Hematopoietic multipotent progenitor cell treated with erythropoietin and hydrocortisone succinate and interleukin-3 and kit ligand, for 6 days (in vitro differentiated cells): ENCODE measurements around the gene UBE2Z.
"Not testable (repeated sequence)": the region's sequence is repeated elsewhere in the genome, so short reads cannot be mapped to it uniquely, and the experiment has no call there.

Experiments used
- DNase-seq: peaks from one replicate; pipeline ENCODE4 v3.0.0-alpha.2; 2015

Gene UBE2Z

DNA sequence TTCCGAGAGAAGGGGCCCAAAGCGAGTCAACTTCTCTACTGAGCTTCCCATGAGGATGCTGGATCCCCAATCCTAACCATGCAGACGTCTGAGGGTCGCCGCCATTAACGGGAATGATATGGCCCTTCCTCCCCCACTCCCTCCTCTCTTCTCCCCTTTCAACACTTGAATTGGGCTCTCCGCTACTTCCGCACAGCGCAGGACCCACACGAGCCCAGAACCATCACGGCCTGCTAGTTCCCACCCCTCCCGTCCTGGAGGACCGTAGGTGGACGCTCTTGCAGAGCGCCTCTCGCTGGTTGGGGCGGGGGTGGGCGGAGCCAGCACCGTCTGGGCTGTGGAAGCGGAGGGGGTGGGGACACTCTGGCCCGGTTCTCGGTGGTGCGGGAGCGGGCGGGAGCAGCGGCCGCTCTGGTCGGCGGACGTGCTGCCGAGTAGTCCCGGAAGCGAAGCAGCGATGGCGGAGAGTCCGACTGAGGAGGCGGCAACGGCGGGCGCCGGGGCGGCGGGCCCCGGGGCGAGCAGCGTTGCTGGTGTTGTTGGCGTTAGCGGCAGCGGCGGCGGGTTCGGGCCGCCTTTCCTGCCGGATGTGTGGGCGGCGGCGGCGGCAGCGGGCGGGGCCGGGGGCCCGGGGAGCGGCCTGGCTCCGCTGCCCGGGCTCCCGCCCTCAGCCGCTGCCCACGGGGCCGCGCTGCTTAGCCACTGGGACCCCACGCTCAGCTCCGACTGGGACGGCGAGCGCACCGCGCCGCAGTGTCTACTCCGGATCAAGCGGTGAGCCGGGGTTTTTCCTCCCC is at the start of gene UBE2Z:
Gene UBE2Z, plus strand, starts transcription at position 361 of the 797 bp plus-strand sequence. Its CDS starts 97 bp downstream, at position 458.
- peak; percentile 96 for DNase-seq

DNA sequence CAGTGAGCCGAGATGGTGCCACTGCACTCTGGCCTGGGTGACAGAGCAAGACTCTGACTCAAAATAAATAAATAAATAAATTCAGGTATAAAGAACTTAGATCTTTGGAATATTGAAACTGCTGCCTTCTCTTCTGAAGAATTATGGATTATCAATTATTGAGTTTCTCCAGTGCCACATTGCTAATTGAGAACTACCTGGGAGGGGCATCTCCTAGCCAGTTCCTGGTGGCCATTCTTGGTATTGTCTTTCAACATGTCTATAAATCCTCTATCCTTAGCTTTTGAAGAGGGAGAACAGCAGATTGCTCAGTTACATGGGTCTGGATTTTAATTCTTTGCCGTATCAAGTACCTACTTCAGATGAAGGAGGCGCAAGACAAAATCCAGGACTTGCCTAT is 48.2 kb upstream of the UBE2Z start:
- DNase-seq = peak; percentile 37

DNA sequence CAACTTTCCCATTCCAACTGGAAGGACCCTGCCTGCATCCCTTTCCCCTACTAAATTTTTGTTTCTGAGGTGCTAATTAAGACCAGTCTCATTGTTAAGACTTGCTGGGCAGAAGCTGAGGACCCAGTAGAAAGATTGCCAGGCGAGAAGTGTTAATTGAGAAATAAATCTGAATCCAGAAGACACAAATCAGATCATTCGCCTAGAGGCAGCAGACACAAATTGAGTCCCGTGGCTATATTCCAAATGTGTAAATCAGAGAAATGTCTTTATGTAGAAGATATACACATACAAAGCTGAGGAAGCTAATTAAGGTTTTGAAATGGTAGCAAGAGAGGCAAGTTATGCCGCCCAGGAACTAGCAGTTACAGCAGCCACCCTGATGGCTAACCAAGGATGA is 47.8 kb upstream of the UBE2Z start:
- no peak for DNase-seq

DNA sequence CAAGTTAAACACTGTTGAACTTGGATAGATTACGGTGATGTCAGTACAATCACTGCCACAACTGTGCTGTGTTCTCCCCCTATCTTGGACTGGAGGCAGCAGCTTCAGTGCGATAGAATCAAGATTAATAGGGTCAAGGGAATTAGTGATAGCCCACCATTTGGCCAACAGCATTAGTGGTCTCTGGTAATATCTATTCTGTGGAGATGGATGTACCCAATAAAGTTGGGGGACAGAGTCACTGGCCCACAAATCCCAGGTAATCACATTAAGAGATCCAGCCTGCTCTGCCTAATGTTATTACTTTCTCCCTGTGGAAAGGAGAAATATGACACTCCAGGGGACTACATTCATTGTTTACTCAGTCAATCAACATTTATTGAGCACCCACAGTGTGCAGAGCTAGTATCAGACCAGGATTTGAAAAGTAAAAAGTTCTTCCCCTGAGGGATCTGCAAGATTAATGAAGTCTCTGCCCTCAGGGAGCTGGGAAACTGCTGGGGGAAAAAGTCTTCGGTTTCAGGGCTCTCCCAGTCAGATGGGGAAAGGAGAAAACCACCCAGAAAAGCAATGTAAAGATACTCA is 39.2 kb upstream of the UBE2Z start:
- no peak for DNase-seq

DNA sequence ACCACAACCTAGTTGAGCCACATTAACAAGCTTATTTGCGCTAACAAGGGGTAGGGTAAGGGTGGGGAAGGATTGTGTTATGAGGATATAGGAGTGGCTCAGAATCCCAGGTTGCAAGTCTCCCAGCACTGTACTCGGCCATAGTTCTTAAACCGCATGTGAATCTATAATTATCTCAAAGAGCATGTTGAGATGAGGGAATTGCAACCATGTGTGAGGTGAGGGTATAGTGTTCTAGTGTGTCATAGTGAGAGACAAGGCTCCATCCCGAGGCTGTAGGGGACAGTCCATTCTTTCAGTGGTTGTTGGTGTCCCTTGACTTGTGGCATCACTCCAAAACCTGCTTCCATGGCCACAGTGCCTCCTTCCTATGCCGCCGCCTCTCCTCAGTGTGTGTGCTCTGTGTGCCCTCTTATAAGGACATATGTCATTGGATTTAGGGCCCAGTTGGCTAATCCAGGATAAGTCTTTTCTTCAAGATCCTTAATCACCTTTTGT is 38.3 kb upstream of the UBE2Z start:
- DNase-seq = no peak

DNA sequence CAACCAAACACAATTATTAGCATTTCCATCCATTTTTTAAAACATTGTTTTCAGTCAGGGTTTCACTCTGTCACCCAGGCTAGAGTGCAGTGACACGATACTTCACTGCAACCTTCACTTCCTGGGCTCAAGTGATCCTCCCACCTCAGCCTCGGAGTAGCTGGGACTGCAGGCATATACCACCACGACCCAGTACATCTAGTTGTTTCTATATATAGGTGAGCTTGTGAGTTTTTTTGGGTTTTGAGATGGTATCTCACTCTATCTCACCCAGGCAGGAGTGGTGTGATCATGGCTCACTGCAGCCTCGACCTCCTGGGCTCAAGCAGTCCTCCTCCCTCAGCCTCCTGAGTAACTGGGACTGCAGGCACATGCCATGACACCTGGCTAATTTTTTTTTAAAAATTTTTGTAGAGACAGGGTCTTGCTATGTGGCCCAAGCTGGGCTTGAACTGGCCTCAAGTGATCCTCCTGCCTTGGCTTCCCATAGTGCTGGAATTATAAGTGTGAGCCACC is 37.1 kb upstream of the UBE2Z start:
- no peak for DNase-seq

DNA sequence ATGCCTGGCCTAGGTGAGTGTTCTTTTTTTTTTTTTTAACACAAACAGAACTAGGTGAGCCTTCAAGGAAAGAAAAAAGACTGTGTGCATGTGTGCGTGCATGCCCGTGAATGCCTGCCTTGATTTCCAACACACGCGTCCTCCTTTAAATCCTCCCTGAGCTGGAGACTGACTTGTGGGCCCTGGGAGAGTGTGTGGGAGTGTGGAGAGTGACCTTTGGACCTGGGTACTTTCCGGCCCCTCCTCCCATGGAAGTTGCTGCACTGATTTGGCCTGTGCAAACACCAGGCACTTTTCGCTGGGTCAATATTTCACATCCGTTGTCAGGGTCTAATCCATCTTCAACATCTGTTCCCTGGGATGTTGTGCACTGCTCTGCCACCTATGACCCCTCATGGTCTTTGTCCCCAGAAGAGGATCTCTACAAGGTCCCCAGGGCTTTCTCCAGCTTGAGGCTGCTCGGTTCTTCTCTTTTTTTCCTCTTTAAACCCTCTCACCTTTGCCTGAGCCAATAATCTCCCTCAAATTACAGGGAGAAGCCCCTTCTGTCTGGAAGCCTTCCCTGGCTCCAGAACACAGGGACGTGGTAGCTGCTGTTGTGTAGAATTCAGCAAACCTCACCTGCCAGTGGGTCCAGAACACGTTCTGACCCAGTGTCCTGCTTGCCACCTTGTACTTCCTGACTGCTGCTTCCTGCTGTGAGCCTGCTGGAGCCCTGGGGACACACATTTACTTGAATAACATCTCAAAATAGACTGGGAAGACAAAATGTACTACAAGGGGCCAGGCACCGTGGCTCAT is 36.5 kb upstream of the UBE2Z start:
- no peak for DNase-seq

DNA sequence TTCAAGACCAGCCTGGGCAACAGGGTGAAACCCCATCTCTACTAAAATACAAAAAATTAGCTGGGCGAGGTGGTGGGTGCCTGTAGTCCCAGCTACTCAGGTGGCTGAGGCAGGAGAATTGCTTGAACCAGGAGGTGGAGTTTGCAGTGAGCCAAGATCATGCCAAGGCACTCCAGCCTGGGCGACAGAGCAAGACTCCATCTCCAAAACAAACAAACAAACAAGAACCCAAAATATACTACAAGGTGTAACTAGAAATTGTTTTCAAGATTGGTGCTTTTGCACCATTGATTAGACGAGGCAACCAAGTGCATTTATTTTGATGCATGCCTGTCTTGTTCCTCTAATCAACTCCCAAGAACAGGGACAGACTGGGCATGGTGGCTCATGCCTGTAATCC is 35.8 kb upstream of the UBE2Z start:
- DNase-seq = not testable (repeated sequence)

DNA sequence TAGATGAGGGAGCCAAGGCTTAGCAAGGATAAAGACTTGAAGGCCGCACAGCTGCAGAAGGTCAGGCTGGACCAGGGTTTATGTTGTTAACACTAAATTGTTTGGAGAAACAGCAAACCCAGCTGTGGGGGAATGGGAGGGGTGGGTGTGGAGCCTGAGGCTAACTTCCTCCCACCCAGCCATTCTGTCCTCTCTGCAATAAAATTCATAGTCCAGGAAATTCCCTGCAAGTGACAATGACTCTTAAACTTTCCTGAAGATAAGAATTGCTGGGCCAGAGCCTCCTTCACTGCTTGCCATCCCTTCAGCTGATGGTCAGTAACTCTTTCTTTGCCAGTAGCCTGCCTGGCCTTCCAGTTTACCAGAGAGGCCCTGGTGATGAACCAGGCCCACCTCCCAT is 35.0 kb upstream of the UBE2Z start:
- no peak for DNase-seq

DNA sequence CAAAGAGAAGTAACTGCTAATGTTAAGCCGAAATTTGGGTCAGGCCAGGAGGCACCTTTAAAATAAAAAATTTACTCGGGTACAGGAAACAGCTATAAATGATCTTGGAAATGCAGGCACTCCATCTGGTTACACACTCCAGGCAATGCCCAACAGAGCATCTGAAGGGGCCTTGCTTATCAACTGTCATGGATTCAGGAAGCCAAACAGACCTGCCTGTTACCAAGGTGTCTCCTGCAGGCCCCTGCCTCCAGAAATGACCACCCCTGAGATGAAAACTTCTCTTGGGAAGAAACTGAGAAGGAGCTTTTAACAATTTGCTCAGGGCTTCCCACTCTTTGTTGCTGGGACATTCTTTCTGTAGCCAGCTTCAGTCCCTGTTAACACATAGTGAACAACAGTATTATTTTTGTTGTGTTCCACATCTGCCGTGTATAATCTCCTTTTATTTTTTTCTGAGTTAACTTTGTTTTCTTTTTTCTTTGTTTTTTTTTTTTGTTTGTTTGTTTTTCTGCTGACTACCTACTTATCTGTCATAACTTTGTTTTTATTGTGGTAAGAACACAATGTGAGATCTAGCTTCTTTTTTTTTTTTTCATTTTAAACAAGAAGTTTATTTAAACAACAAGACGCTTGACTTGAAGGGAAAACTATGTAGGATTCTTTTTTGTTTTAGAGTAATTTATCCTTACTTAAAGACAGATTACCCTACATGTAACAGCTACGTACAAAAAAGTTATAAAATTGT is 34.3 kb upstream of the UBE2Z start:
- no peak for DNase-seq

DNA sequence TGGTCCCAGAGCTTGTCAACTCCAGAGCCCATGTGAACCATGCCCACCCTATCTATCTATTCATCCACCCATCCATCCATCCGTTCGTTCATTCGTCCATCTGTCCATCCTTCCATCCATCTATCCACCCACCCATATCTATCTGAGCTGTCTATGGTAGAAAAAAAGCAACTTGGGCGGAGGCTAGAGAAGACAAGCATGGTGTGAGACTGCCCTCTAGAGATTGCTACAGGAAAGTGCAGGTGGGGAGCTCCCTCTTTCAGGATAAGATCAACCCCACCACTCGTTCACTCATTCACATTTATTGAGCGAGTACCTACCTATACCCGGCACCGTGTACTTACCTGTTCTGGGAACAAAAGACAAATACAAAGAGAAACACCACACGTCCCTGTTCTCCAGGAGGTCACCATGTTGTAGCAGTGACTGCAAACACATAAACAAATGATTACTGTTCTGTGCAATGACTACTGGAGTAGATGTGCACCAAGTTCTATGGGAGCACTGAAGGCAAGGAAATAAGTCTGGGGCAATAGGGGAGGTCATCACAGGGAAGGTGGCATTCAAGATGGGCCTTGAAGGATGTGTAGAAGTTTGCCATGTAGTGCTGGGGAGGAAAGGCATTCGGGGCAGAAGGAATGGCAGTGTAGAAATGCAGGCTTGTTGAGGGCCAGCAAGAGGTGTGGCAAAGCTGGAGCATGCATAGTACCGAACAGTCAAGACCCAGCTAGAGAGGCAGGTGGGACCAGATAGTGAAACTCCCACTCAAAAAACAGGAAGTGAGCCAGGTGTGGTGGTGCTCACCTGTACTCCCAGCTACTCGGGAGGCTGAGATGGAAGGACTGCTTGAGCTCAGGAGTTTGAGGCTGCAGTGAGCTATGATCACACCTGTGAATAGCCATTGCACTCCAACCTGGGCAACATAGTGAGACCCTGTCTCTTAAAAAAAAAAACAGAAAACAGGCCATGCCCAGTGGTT is 29.0 kb upstream of the UBE2Z start:
- DNase-seq = peak; percentile 91

DNA sequence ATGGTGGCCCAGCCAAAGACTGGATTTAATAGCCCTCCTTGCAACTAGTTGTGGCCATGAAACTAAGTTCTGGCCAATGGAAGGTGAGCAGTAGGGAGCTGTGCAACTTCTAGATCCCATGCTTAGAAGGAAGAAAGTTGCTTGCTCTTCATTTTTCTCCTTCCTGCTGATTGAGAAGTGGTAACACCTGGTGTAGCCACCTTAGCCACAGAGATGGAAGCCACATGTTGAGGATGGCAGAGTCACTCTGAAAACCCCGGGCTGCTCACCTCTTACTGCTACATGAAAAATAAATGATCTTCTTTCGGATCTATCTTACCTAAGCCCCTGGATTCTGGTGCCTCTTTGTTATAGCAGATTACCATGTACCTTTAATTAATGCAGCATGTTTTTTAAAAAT is 25.9 kb upstream of the UBE2Z start:
- DNase-seq = no peak

DNA sequence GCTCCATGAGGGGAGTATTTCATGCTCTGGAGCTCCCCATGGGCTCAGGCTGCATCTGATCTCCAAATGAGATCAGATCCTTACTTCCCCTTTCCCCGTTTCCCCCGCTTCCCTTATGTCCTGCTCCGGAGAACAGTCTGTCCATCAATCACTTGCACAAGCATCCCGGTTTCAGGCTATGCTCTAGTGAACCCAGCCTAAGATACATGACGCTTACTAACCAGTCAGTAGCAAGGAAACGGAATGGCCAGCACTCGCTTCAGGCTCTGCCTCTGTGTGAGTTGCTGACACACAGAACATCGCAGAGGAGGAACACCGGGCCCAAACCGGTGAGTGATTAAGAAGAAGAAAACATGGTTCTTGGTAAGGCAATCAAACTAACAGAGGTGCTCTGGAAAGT is 25.0 kb upstream of the UBE2Z start:
- no peak for DNase-seq

DNA sequence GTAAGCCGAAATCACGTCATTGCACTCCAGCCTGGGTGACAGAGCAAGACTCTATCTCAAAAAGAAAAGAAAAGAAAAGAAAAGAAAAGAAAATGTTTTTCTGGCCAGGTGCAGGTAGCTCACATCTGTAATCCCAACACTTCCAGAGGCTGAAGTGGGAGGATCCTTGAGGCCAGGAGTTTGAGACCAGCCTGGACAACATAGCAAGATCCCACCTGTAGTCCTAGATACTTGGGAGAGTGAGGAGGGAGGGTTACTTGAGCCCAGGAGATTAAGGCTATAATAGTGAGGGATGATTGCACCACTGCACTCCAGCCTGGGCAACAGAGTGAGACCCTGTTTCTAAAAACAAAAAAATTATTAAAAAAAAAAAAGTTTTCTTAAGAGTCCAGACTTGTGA is 18.1 kb upstream of the UBE2Z start:
- DNase-seq = no peak

DNA sequence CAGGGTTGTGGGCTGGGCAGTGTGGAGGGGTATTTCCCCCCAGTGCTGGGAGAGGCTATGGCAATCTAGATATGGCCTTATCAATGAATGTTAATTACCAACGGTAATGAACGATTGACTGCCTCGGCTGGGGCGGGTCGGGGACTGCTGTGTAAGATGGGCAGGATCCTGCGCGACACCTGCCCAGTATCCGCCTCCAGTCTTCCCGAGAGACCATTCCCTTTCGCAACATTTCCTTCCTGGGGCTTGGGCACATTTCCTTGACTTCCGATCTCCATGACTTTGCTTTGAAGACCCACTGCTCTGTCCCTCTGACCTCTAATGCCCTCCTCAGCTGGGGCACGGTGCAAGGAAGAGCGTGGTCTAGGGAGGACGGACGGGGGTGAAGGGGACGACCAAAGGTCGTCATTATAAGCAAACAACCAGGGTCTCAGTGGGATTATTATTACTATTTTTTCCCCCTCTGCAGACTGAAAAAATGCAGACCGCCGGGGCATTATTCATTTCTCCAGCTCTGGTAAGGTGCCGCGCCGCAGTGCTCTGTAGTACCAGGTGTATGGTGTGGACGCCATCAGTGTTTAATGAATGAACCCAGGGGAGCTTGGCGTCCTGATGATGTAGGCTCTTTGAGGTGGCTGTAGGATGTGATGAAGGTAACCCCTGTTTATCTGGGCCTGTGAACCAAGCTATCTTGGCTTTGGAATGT is 15.1 kb upstream of the UBE2Z start:
- peak; percentile 29 for DNase-seq

DNA sequence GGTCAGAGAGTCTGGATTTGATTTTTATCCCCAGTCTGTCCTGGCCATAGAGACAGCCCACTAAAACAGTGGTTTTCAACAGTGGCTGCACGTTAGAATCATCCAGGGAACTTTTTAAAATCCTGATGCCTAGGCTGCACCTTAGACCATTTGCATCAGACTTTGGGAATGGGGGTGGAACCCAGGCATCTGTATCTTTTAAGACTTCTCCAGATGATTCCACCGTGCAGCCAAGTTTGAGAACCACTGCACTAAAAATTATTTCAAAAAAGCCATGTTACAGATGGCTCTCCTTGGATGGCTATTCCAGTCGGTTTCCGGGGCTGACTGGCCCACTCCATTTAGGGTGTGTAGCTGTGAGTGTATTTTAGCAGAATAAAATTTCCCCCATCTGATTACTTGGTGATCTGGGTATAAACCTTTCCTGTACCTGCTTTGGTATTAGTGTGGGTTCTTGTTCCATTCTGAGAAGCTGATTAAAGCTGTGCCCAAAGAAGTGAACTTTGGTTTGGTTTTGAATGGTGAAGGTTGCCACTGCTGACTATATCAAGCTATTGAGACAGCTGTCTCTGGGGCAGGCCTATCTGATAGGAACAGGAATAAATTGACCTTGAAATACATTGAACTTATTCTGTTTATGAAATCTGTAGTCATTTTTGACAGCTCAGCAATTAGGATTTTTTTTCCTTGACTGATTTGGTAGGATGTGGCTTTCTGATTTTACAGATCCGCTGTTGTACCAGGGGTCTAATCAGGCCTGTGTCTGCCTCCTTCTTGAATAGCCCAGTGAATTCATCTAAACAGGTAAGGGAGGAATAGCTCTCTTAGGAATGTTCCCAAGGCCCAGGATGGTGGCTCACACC is 14.3 kb upstream of the UBE2Z start:
- no peak for DNase-seq

DNA sequence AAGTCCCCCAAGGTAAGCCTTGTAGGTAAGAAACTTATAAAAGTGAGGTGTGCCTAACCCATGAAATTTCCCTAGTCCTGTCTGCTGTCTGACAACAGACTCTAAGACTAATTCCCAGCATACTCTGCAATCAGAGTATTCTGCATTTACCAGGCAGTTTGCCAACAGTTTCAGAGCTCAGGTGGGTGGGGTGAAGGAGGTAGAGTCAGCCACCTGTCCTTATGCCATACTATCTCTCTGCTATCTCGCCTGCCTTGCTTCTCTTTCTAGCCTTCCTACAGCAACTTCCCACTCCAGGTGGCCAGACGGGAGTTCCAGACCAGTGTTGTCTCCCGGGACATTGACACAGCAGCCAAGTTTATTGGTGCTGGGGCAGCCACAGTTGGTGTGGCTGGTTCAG is 13.3 kb upstream of the UBE2Z start:
- DNase-seq = no peak

DNA sequence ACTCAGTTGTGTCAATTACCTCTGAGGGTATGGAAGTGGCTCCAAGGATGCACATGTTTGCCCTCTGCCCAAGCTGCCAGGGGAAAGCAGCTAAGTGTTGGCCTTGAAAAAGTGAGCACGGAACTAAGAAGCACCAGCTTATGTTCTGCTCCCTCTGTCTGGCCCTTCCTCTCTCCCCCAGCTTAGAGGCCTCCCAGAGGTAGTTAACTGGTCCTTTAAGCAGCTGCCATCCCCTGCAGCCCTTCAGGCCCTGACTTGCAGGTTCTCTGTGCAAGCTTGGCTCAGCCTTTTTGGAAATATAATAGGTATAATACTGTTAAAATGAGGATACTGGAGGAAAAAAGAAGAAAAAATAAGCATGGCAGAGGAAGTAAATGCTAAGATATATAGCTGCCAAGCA is 7.0 kb upstream of the UBE2Z start:
- DNase-seq = no peak

DNA sequence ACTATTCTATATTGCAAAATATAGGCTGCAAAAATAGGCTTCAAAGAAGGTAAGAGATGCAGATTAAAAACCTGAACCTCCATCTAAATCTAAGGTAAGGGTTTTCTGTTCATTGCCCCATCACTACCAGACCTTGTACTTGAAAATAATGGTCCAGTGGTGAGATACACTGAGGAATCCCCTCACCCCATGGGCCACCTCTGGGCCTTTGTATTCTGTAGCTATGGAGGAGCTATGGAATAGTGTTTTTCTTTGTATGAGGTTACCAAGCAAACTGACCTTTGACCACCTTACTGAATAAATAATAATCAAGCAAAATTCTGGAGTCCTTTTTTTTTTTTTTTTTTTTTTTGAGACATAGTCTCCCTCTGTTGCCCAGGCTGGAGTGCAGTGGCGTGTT is 4.8 kb upstream of the UBE2Z start:
- no peak for DNase-seq

DNA sequence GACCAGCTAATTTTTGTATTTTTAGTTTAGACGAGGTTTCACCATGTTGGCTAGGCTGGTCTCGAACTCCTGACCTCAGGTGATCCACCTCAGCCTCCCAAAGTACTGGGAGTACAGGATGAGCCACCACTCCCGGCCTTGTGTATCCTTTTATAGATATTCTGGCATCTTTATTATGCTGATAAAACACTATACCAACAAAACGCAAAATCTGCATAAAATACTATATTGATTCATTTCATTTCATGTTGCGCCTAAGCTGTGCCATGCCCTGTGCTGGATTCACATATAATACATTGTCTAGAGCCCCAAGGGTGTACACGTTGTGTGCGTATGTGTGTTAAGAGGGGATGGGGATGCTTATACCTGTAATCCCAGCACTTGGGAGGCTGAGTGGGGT is 3.8 kb upstream of the UBE2Z start:
- no peak for DNase-seq
